ENCODE data around the gene JSRP1.

JSRP1 gene

GRCh38 chr19:2237869-2238153, 18.4 kb downstream of the JSRP1 start:
- no peak for DNase-seq (ENCODE audit: low read depth)
- H3K4me3 ChIP-seq (ENCODE audit: low read depth, low read length): peak overlapping the region; percentile 76
- no peak for TF ChIP-seq CTCF (IDR thresholded peaks at IDR 0.05; ENCODE audit: insufficient read depth, low read depth, low read length, missing control alignments)

DNA sequence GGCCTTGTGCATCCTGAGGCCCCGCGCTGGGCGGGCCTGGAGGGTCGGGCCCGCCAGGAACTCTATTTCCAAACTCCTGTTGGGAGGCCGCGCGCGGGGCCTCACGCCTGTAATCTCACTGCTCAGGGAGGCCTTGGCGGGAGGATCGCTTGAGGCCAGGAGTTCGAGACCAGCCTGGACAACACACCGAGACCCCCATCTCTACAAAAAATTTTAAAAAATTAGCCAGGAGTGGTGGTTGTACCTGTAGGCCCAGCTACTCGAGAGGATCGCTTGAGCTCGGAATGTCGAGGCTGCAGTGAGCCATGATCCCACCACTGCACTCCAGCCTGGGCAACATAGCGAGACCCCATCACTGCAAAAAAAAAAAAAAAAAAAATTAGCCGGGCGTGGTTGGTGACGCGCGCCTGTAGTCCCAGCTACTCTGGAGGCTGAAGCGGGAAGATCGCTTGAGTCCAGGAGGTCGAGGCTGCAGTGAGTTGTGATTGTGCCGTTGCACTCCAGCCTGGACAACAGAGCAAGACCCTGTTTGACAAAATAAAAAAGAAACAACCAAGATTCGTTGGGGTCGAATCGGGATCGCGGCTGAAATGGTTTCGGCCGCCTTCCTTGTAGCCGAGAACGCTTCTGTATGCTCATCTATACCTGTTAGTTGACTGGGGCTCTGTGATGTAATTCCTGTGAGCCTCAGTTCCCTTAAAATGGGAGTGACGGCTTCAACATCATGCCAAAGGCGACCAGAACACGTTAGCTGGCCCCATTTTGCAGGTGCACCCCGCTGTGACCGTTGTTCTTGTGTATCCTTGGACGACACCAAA, 19.0 kb downstream of the JSRP1 start:
- DNase-seq (ENCODE audit: low read depth): no peak
- peak overlapping the region; percentile 76 for H3K4me3 ChIP-seq (ENCODE audit: low read depth, low read length)
- no peak for TF ChIP-seq CTCF (IDR thresholded peaks at IDR 0.05; ENCODE audit: insufficient read depth, low read depth, low read length, missing control alignments)

GRCh38 chr19:2236314-2237050, 19.7 kb downstream of the JSRP1 start, which contains the start of the genes PLEKHJ1 and SF3A2:
Gene PLEKHJ1 (minus strand): TSS chr19:2236329. CDS start chr19:2236248, 81 bp downstream.
Gene SF3A2 (plus strand): TSS chr19:2236824. CDS start chr19:2243419, 6,595 bp downstream.
- peak; percentile 98 for DNase-seq (ENCODE audit: low read depth)
- peak within 1 kb of the TSS; percentile 76 for H3K4me3 ChIP-seq (ENCODE audit: low read depth, low read length)
- peak; percentile 100 for TF ChIP-seq CTCF (IDR thresholded peaks at IDR 0.05; ENCODE audit: insufficient read depth, low read depth, low read length, missing control alignments)

DNA sequence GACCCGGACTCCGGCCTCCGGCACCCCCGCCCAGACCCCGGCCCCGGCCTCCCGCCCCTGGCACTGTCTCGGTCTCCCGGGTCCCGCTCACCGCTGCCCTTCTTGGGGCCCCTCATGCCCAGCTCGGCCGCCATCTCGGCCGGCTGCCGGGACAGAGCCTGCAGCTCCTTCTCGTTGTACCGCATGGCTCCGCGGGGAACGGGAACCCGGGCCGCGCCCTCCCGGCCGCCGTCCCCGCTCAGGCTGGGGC, 20.2 kb downstream of the JSRP1 start:
- TF ChIP-seq CTCF (IDR thresholded peaks at IDR 0.05; ENCODE audit: insufficient read depth, low read depth, low read length, missing control alignments): no peak
- peak overlapping the region; percentile 76 for H3K4me3 ChIP-seq (ENCODE audit: low read depth, low read length)
- no peak for DNase-seq (ENCODE audit: low read depth)

DNA sequence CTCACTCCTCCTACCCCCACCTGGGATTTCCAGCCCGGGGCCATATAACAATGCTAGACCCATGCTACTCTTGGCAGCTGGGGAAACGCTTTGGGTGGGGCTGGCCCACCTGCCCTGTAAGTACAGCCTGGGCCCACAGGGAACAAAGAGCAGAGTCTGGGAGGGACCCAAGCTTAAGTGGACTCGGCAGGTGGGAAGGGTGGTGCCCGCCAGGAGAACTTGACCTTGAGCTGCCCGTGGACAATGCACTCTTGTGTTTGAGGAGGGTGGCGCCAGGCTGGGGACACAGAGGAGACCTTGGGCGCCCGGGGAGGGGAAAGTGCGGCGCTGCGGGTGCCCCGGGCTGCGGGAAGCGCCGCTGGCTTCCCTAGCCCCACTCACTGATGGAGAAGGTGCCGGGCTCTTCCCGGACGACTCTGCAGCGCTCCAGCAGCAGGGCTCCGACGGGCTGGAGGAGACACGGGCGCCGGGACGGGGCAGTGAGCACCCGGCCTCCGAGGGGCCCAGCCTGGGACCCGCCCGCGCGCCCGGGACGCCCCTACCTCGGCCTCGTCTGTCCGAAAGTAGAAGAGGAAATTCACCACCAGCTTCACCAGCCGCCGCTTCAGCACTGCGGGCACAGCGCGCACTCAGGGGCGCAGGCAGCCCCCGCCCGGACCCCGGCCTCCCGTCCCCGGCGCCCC, 20.7 kb downstream of the JSRP1 start:
- DNase-seq (ENCODE audit: low read depth): no peak
- TF ChIP-seq CTCF (IDR thresholded peaks at IDR 0.05; ENCODE audit: insufficient read depth, low read depth, low read length, missing control alignments): no peak
- H3K4me3 ChIP-seq (ENCODE audit: low read depth, low read length): peak overlapping the region; percentile 76

- no peak for DNase-seq (ENCODE audit: low read depth)
- peak overlapping the region; percentile 76 for H3K4me3 ChIP-seq (ENCODE audit: low read depth, low read length)
- TF ChIP-seq CTCF (IDR thresholded peaks at IDR 0.05; ENCODE audit: insufficient read depth, low read depth, low read length, missing control alignments): no peak
These were observed 21.2 kb downstream of the JSRP1 start for GRCh38 chr19:2234996-2235380.

All from GM12865 (cell line).